B cell (primary cell): ENCODE data around the gene IKZF2. TPM values are rescaled to one million over a fixed set of nuclear protein-coding genes. Genes with fewer than 3 reads are reported as not detected.

ENCODE experiments used
- ATAC-seq: fragments of 200-7000 bp; cut with Tn5 transposase; one replicate; pipeline ENCODE4 v1.10.0; 2021; ENCODE audit warnings: low read depth, mild to moderate bottlenecking, moderate number of reproducible peaks, moderate library complexity
- CTCF ChIA-PET: fragments of 350-600 bp; sonication (Branson Sonifier 250); formaldehyde crosslinking; loops from one replicate; lab custom pipeline; 2021; ENCODE audit warnings: antibody characterized with exemption, inconsistent platforms; lab: Charles Lee
- POLR2A ChIA-PET: fragments of 350-600 bp; sonication (Branson Sonifier 250); formaldehyde crosslinking; loops from one replicate; lab custom pipeline; 2021; ENCODE audit warnings: antibody characterized with exemption; lab: Charles Lee
- DNase-seq: peaks from one replicate; pipeline ENCODE4 v3.0.0; 2013
- H2AFZ ChIP-seq: 2 replicates; pipeline ENCODE4 v1.6.1; 2012; ENCODE audit warnings: mild to moderate bottlenecking, low read depth, low read length; ENCODE audit not compliant: insufficient read depth, poor library complexity, severe bottlenecking
- H3K27ac ChIP-seq, 2 donors: 1 replicate in 1 of 2; 2 replicates in 1 of 2; pipeline ENCODE4 v1.5.1; 2012 to 2013; ENCODE audit warnings: low read length in 2 of 2, mild to moderate bottlenecking in 2 of 2, moderate library complexity in 1 of 2
- H3K27me3 ChIP-seq, 4 experiments: fragments of 200-600 bp in 1 of 4; sonication (generic) in 1 of 4; replicated peaks in 1 of 4; 1 replicate in 2 of 4; 2 replicates in 2 of 4; pipeline versions ENCODE4 v1.6.1 to v1.7.0; 2013 to 2016; ENCODE audit warnings: low read length in 3 of 4, mild to moderate bottlenecking in 2 of 4, mixed read lengths in 1 of 4, moderate library complexity in 1 of 4; ENCODE audit not compliant: insufficient read depth in 4 of 4, control insufficient read depth in 3 of 4; ENCODE audit errors: control extremely low read depth in 1 of 4
- H3K36me3 ChIP-seq, 2 experiments: replicated peaks in 1 of 2; 1 replicate in 1 of 2; 2 replicates in 1 of 2; pipeline versions ENCODE4 v1.6.1 to v1.7.1; 2013; ENCODE audit warnings: low read length in 1 of 2; ENCODE audit not compliant: insufficient read depth in 2 of 2, control insufficient read depth in 1 of 2; ENCODE audit errors: control extremely low read depth in 1 of 2, extremely low read depth in 1 of 2
- H3K4me1 ChIP-seq, 2 donors: fragments of 200-600 bp in 1 of 2; sonication (generic) in 1 of 2; 1 replicate in 1 of 2; 2 replicates in 1 of 2; pipeline versions ENCODE4 v1.5.1 to v1.6.1; 2013 to 2017; ENCODE audit warnings: low read length in 2 of 2; ENCODE audit not compliant: control insufficient read depth in 2 of 2, insufficient read depth in 2 of 2
- H3K4me2 ChIP-seq: replicated peaks from 2 replicates; pipeline ENCODE3; 2012; ENCODE audit warnings: mild to moderate bottlenecking, low read depth, low read length; ENCODE audit not compliant: poor library complexity, severe bottlenecking
- H3K4me3 ChIP-seq, 5 experiments: fragments of 200-600 bp in 1 of 5; sonication (generic) in 1 of 5; 1 replicate in 3 of 5; 2 replicates in 2 of 5; pipeline versions ENCODE4 v1.5.1 to v1.7.0; 2011 to 2016; ENCODE audit warnings: low read length in 4 of 5, mild to moderate bottlenecking in 4 of 5, low read depth in 2 of 5, control low read depth in 1 of 5, moderate library complexity in 1 of 5; ENCODE audit not compliant: insufficient read depth in 1 of 5; ENCODE audit errors: control extremely low read depth in 1 of 5, extremely low read depth in 1 of 5
- H3K79me2 ChIP-seq: fragments of 200-600 bp; sonication (generic); one replicate; pipeline ENCODE4 v1.6.0; 2016; ENCODE audit warnings: low read length; ENCODE audit not compliant: control insufficient read depth, insufficient read depth
- H3K9ac ChIP-seq: fragments of 200-600 bp; sonication (generic); 2 replicates; pipeline ENCODE4 v1.6.1; 2017; ENCODE audit warnings: mild to moderate bottlenecking, low read length, moderate library complexity
- H3K9me3 ChIP-seq, 3 donors: one replicate each; pipeline versions ENCODE4 v1.6.1 to v1.7.1; 2013; ENCODE audit warnings: low read length in 2 of 3; ENCODE audit not compliant: control insufficient read depth in 2 of 3, insufficient read depth in 1 of 3; ENCODE audit errors: control extremely low read depth in 1 of 3
- H4K20me1 ChIP-seq: 2 replicates; pipeline ENCODE4 v1.6.0; 2012; ENCODE audit warnings: mild to moderate bottlenecking, low read length; ENCODE audit not compliant: insufficient read depth, control insufficient read depth, poor library complexity, severe bottlenecking
- H3K27ac Mint-ChIP-seq: one replicate; pipeline ENCODE4 v1.8.0; 2021; ENCODE audit warnings: mixed read lengths
- H3K27me3 Mint-ChIP-seq: one replicate; pipeline ENCODE4 v1.8.0; 2021; ENCODE audit warnings: mixed read lengths
- H3K4me1 Mint-ChIP-seq: one replicate; pipeline ENCODE4 v1.8.0; 2021; ENCODE audit warnings: mixed read lengths
- H3K4me3 Mint-ChIP-seq: one replicate; pipeline ENCODE4 v1.8.0; 2021; ENCODE audit warnings: mixed read lengths
- H3K9me3 Mint-ChIP-seq: one replicate; pipeline ENCODE4 v1.8.0; 2022; ENCODE audit warnings: mixed read lengths; ENCODE audit not compliant: insufficient read depth
- EZH2 ChIP-seq: IDR thresholded peaks from 2 replicates; pipeline ENCODE4 v1.6.1; 2012; ENCODE audit warnings: borderline replicate concordance, low read depth, mild to moderate bottlenecking, moderate library complexity, low read length; ENCODE audit not compliant: insufficient read depth, poor library complexity, severe bottlenecking
- WGBS: methylation state at CpG from one replicate; pipeline ENCODE4 v1.1.5; 2013; ENCODE audit warnings: missing lambda C conversion rate; ENCODE audit not compliant: insufficient coverage; 5-methylcytosine and 5-hydroxymethylcytosine counted together
- intact Hi-C: fragments of 100-400 bp; cut with micrococcal nuclease; formaldehyde crosslinking; loops from one replicate; pipeline ENCODE4 v1.10.0; 2022
- polyA plus RNA-seq: library from polyadenylated mRNA; depleted of rRNA; stranded (reverse); fragments of >200 nt; gene quantifications from 2 replicates; pipeline ENCODE4 v1.2.3, GENCODE V29; 2012
- total RNA-seq, 2 donors: library from RNA; stranded (reverse); fragments of 120-200 nt in 1 of 2; gene quantifications; 1 replicate in 1 of 2; 2 replicates in 1 of 2; pipeline versions ENCODE4 v1.2.3 to v1.2.4, GENCODE V29; 2013 to 2022
- TF ChIP-seq, protein P1 (sequence below): fragments of 200-600 bp; IDR thresholded peaks from one replicate; pipeline ENCODE4 v1.8.0; 2022; ENCODE audit warnings: antibody characterized with exemption, mild to moderate bottlenecking

The IKZF2 gene
- total and polyA plus RNA-seq, 2 donors (not counting 1 experiment from before 2014, with no cell fraction given), result 2.5 to 49.3 TPM

GRCh38 chr2:213018340-213018901 is 133.0 kb downstream of the IKZF2 start:
- Histone ChIP-seq H4K20me1 (no peaks in the 10 kb centered on the region), H3K27ac (no peak overlapping the region), H3K4me2 (no peak overlapping the region), H3K79me2 (no peaks in the 10 kb centered on the region), H2AFZ (no peak overlapping the region), H3K9ac (no peak overlapping the region), H3K4me1 (peaks cover 15 to 21% of the 10 kb centered on the region in 2 donors), H3K9me3 (no peaks in the 10 kb centered on the region), H3K27me3 (no peaks in the 10 kb centered on the region), H3K4me3 (no peak overlapping the region), H3K36me3 (no peaks in the 10 kb centered on the region)
- CTCF ChIA-PET, result no interaction called here
- DNase-seq (no peak), ATAC-seq (no peak)
- Mint-ChIP-seq H3K4me3 (no peak overlapping the region), H3K27ac (no peak overlapping the region), H3K4me1 (peaks cover 47% of the 10 kb centered on the region), H3K27me3 (no peaks in the 10 kb centered on the region), H3K9me3 (no peaks in the 10 kb centered on the region)
- POLR2A ChIA-PET, result no interaction called here
- TF ChIP-seq EZH2, result no peak
- TF ChIP-seq, protein P1, sequence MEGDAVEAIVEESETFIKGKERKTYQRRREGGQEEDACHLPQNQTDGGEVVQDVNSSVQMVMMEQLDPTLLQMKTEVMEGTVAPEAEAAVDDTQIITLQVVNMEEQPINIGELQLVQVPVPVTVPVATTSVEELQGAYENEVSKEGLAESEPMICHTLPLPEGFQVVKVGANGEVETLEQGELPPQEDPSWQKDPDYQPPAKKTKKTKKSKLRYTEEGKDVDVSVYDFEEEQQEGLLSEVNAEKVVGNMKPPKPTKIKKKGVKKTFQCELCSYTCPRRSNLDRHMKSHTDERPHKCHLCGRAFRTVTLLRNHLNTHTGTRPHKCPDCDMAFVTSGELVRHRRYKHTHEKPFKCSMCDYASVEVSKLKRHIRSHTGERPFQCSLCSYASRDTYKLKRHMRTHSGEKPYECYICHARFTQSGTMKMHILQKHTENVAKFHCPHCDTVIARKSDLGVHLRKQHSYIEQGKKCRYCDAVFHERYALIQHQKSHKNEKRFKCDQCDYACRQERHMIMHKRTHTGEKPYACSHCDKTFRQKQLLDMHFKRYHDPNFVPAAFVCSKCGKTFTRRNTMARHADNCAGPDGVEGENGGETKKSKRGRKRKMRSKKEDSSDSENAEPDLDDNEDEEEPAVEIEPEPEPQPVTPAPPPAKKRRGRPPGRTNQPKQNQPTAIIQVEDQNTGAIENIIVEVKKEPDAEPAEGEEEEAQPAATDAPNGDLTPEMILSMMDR, result no peak
- intact Hi-C loops, result no loop called here

DNA sequence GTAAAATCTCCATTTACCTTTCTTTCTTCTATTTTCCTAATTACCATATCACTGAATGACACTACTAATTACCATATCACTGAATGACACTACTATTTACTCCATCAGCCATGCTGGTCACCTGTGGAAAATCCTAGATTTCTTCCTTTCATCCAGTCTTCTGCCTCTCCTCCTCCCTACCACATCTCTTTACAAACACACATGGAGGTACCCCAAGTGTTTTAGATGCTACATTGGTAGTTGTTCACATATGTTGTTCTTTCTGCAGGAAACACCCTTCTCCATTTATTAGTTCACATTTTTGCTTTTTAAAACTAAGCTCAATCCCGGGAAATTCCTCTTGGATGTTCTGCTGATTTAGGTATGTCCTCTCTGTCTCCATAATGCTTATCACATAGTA is 134.0 kb downstream of the IKZF2 start:
- H3K4me1 ChIP-seq, result peaks cover 12 to 17% of the 10 kb centered on the region in 2 donors
- no peaks in the 10 kb centered on the region for H3K36me3 ChIP-seq
- peaks cover 39% of the 10 kb centered on the region for H3K4me1 Mint-ChIP-seq
- ATAC-seq (no peak), DNase-seq (no peak)
- H3K9me3 ChIP-seq, result no peaks in the 10 kb centered on the region
- no peak overlapping the region for H3K4me3 ChIP-seq
- no peaks in the 10 kb centered on the region for H4K20me1 ChIP-seq
- no peak overlapping the region for H3K9ac ChIP-seq
- H3K4me2 ChIP-seq, result no peak overlapping the region
- no peak overlapping the region for H2AFZ ChIP-seq
- intact Hi-C loops, result no loop called here
- no peaks in the 10 kb centered on the region for H3K27me3 ChIP-seq
- H3K27ac ChIP-seq, result no peak overlapping the region
- ChIA-PET CTCF (no interaction called here), POLR2A (no interaction called here)
- H3K9me3 Mint-ChIP-seq, result no peaks in the 10 kb centered on the region
- TF ChIP-seq, protein P1, result no peak
- TF ChIP-seq EZH2, result no peak
- no peaks in the 10 kb centered on the region for H3K79me2 ChIP-seq
- no CpG with 5 or more reads among the region's 1 CpG for WGBS
- no peak overlapping the region for H3K4me3 Mint-ChIP-seq
- no peak overlapping the region for H3K27ac Mint-ChIP-seq
- H3K27me3 Mint-ChIP-seq, result no peaks in the 10 kb centered on the region
